IMR-90 (cell line): Measurements from ENCODE around the gene EEF1B2. TPM values are rescaled to one million over a fixed set of nuclear protein-coding genes. Genes with fewer than 3 reads are reported as not detected.

Experiments used
- ATAC-seq: fragments of 200-7000 bp; cut with Tn5 transposase; 2 replicates; pipeline ENCODE4 v1.9.1; 2020; ENCODE audit warnings: low read depth, mild to moderate bottlenecking, moderate library complexity
- BruUV-seq: library from RNA; stranded (reverse); fragments of 400-500 nt; replicated peaks from 2 replicates; lab custom pipeline; 2021; lab: Mats Ljungman, UMichigan
- CTCF ChIA-PET: fragments of 300-600 bp; formaldehyde crosslinking; extraction: SDS; loops from one replicate; lab custom pipeline; 2021; ENCODE audit warnings: antibody characterized with exemption; lab: Yijun Ruan, JAX
- POLR2A ChIA-PET: fragments of 300-600 bp; sonication (Branson Sonifier 250); formaldehyde crosslinking; loops from one replicate; lab custom pipeline; 2022; ENCODE audit warnings: antibody characterized with exemption; ENCODE audit not compliant: unreplicated experiment; lab: Charles Lee
- DNase-seq: peaks from one replicate; pipeline ENCODE4 v3.0.0; 2013
- H2AFZ ChIP-seq: replicated peaks from 2 replicates; pipeline ENCODE3; 2013; ENCODE audit warnings: low read length, mild to moderate bottlenecking; ENCODE audit not compliant: poor library complexity
- H2AK5ac ChIP-seq: 2 replicates; pipeline ENCODE4 v1.6.1; 2013; ENCODE audit warnings: low read depth, low read length, inconsistent platforms
- H2AK9ac ChIP-seq: replicated peaks from 2 replicates; pipeline ENCODE3; 2013; ENCODE audit warnings: mild to moderate bottlenecking, low read depth, low read length, moderate library complexity; ENCODE audit not compliant: poor library complexity
- H2BK120ac ChIP-seq: 2 replicates; pipeline ENCODE4 v1.6.1; 2013; ENCODE audit warnings: low read depth, low read length, inconsistent platforms
- H2BK15ac ChIP-seq: 3 replicates; pipeline ENCODE4 v1.6.1; 2013; ENCODE audit warnings: low read depth, low read length, inconsistent platforms
- H2BK20ac ChIP-seq: 2 replicates; pipeline ENCODE4 v1.6.1; 2013; ENCODE audit warnings: low read depth, mild to moderate bottlenecking, inconsistent platforms, low read length, moderate library complexity
- H2BK5ac ChIP-seq: 2 replicates; pipeline ENCODE4 v1.6.1; 2013; ENCODE audit warnings: mild to moderate bottlenecking, low read depth, low read length, inconsistent platforms; ENCODE audit not compliant: poor library complexity, severe bottlenecking
- H3K14ac ChIP-seq: replicated peaks from 2 replicates; pipeline ENCODE4 v1.6.1; 2013; ENCODE audit warnings: low read depth, low read length, inconsistent platforms
- H3K18ac ChIP-seq: 2 replicates; pipeline ENCODE4 v1.6.1; 2013; ENCODE audit warnings: low read depth, low read length, control low read depth
- H3K23ac ChIP-seq: 2 replicates; pipeline ENCODE4 v1.6.1; 2013; ENCODE audit warnings: low read depth, low read length, inconsistent platforms
- H3K27ac ChIP-seq: 2 replicates; pipeline ENCODE4 v1.5.1; 2013; ENCODE audit warnings: mild to moderate bottlenecking, control low read depth, low read length; ENCODE audit not compliant: insufficient read depth
- H3K27me3 ChIP-seq: 2 replicates; pipeline ENCODE4 v1.6.1; 2013; ENCODE audit warnings: low read length; ENCODE audit not compliant: control insufficient read depth, insufficient read depth
- H3K36me3 ChIP-seq: 2 replicates; pipeline ENCODE4 v1.6.1; 2013; ENCODE audit warnings: low read length, mixed read lengths; ENCODE audit not compliant: control insufficient read depth, insufficient read depth
- H3K4ac ChIP-seq: 2 replicates; pipeline ENCODE4 v1.6.1; 2013; ENCODE audit warnings: low read depth, low read length, inconsistent platforms
- H3K4me1 ChIP-seq: 2 replicates; pipeline ENCODE4 v1.6.1; 2013; ENCODE audit warnings: low read length, mixed read lengths; ENCODE audit not compliant: control insufficient read depth, insufficient read depth
- H3K4me2 ChIP-seq: 2 replicates; pipeline ENCODE4 v1.6.1; 2013; ENCODE audit warnings: low read depth, mild to moderate bottlenecking, control low read depth, low read length, moderate library complexity
- H3K4me3 ChIP-seq: 2 replicates; pipeline ENCODE4 v1.5.1; 2013; ENCODE audit warnings: low read depth, mild to moderate bottlenecking, control low read depth, low read length, moderate library complexity; ENCODE audit not compliant: insufficient read depth
- H3K56ac ChIP-seq: 2 replicates; pipeline ENCODE4 v1.6.1; 2013; ENCODE audit warnings: low read length, inconsistent platforms; ENCODE audit not compliant: insufficient read depth; ENCODE audit errors: extremely low read depth
- H3K79me1 ChIP-seq, 2 experiments: 2 replicates each; pipeline ENCODE4 v1.6.1; 2013; ENCODE audit warnings: low read length in 2 of 2, inconsistent platforms in 1 of 2, low read depth in 1 of 2
- H3K9ac ChIP-seq: 2 replicates; pipeline ENCODE4 v1.6.1; 2013; ENCODE audit warnings: low read depth, low read length, control low read depth
- H3K9me1 ChIP-seq: 2 replicates; pipeline ENCODE4 v1.6.1; 2013; ENCODE audit warnings: low read length, inconsistent platforms; ENCODE audit not compliant: insufficient read depth
- H3K9me3 ChIP-seq: 2 replicates; pipeline ENCODE4 v1.6.1; 2013; ENCODE audit warnings: low read length; ENCODE audit not compliant: control insufficient read depth, insufficient read depth
- H4K20me1 ChIP-seq: 2 replicates; pipeline ENCODE4 v1.6.1; 2013; ENCODE audit warnings: low read length, inconsistent platforms; ENCODE audit not compliant: insufficient read depth
- H4K5ac ChIP-seq: 2 replicates; pipeline ENCODE4 v1.6.1; 2013; ENCODE audit warnings: mild to moderate bottlenecking, low read depth, low read length, control low read depth
- H4K8ac ChIP-seq, 2 experiments: 2 replicates each; pipeline ENCODE4 v1.6.1; 2013; ENCODE audit warnings: low read depth in 2 of 2, low read length in 2 of 2, control low read depth in 1 of 2, inconsistent platforms in 1 of 2
- H4K91ac ChIP-seq: 2 replicates; pipeline ENCODE4 v1.6.1; 2013; ENCODE audit warnings: low read depth, low read length, inconsistent platforms; ENCODE audit not compliant: insufficient read depth
- RFX5 ChIP-seq: IDR thresholded peaks from 2 replicates; pipeline ENCODE4 v1.8.0; 2012; ENCODE audit warnings: low read depth, mild to moderate bottlenecking, low read length, moderate library complexity
- WGBS, 2 experiments: methylation state at CpG; one replicate each; pipeline versions ENCODE4 v1.1.5 to v1.1.7; 2013; ENCODE audit warnings: missing lambda C conversion rate in 2 of 2; ENCODE audit not compliant: insufficient read length in 1 of 2; ENCODE audit errors: extremely low coverage in 2 of 2; 5-methylcytosine and 5-hydroxymethylcytosine counted together
- dilution Hi-C: fragments of 300-500 bp; cut with HindIII; formaldehyde crosslinking; loops from one replicate; pipeline ENCODE4 v1.14.3; 2018; ENCODE audit warnings: low sequenced_read_pairs; ENCODE audit not compliant: unreplicated experiment
- in situ Hi-C: fragments of 300-500 bp; cut with MboI; formaldehyde crosslinking; loops from 3 replicates; pipeline ENCODE4 v1.14.3; 2019; ENCODE audit warnings: low sequenced_read_pairs, inconsistent platforms, mixed read lengths
- intact Hi-C: fragments of 100-400 bp; cut with micrococcal nuclease; formaldehyde crosslinking; loops from 2 replicates; pipeline ENCODE4 v1.10.0; 2022
- polyA plus RNA-seq, 3 experiments: library from polyadenylated mRNA; depleted of rRNA; stranded (reverse); fragments of >200 nt; gene quantifications; 2 replicates each; pipeline ENCODE4 v1.2.3, GENCODE V29; 2012; ENCODE audit warnings: low replicate concordance in 1 of 3
- total RNA-seq: library from RNA; depleted of rRNA; stranded (reverse); fragments of >200 nt; gene quantifications from 2 replicates; pipeline ENCODE4 v1.2.3, GENCODE V29; 2012

The EEF1B2 gene
- total and polyA plus RNA-seq, 2 of the 4 experiments (the other 2 are of a cell fraction), result 574 to 751 TPM

GRCh38 chr2:206202446-206202845 is 42.8 kb downstream of the EEF1B2 start:
- Histone ChIP-seq H2BK15ac (no peak overlapping the region), H4K5ac (no peak overlapping the region), H3K9me3 (no peaks in the 10 kb centered on the region), H2BK5ac (no peak overlapping the region), H3K79me1 (no peaks in the 10 kb centered on the region), H4K8ac (no peak overlapping the region), H3K14ac (no peak overlapping the region), H3K4ac (no peak overlapping the region), H2BK120ac (no peak overlapping the region), H3K18ac (no peak overlapping the region), H3K27ac (no peak overlapping the region), H2AK9ac (no peak overlapping the region), H3K23ac (no peak overlapping the region), H4K91ac (no peak overlapping the region), H2AFZ (no peak overlapping the region), H3K56ac (no peak overlapping the region), H3K4me1 (no peaks in the 10 kb centered on the region), H3K9ac (no peak overlapping the region), H4K20me1 (no peaks in the 10 kb centered on the region), H2AK5ac (no peak overlapping the region), H2BK20ac (no peak overlapping the region), H3K4me3 (no peak overlapping the region), H3K9me1 (no peaks in the 10 kb centered on the region), H3K27me3 (no peaks in the 10 kb centered on the region; the same call in none of the 2 replicates), H3K4me2 (no peak overlapping the region), H3K36me3 (no peaks in the 10 kb centered on the region)
- ChIA-PET CTCF (no interaction called here), POLR2A (no interaction called here)
- WGBS, 2 experiments, result no CpG with 5 or more reads among the region's 16 CpGs
- TF ChIP-seq RFX5, result no peak
- in situ Hi-C loops, result no loop called here
- DNase-seq (no peak), ATAC-seq (no peak)
- BruUV-seq, result no TSS peak
- intact Hi-C loops, result no loop called here
- dilution Hi-C loops, result no loop called here
